GM19043 (cell line): ENCODE results near the gene LARGE1.
A peak's percentile ranks its signal among the peaks of the same experiment; 100 is the strongest.

Experiments used
- ATAC-seq: cut with Tn5 transposase; IDR thresholded peaks from one replicate; pipeline ENCODE4 v1.9.1; 2021; ENCODE audit warnings: low read depth; ENCODE audit not compliant: unreplicated experiment

Gene LARGE1

GRCh38 chr22:33302049-33302545 is 618.2 kb downstream of the LARGE1 start:
- peak; percentile 52 for ATAC-seq

GRCh38 chr22:33300165-33300564 is 620.1 kb downstream of the LARGE1 start:
- ATAC-seq: no peak

- peak; percentile 76 for ATAC-seq
Measured at GRCh38 chr22:33299245-33299956, 620.9 kb downstream of the LARGE1 start.

GRCh38 chr22:33296941-33297340 is 623.3 kb downstream of the LARGE1 start:
- ATAC-seq: no peak

GRCh38 chr22:33288078-33288477 is 632.2 kb downstream of the LARGE1 start:
- ATAC-seq: no peak

GRCh38 chr22:33275073-33275443 is 645.2 kb downstream of the LARGE1 start:
- ATAC-seq: no peak

- no peak for ATAC-seq
Measured at GRCh38 chr22:33274214-33275072, 645.8 kb downstream of the LARGE1 start.

GRCh38 chr22:33272871-33273270 is 647.4 kb downstream of the LARGE1 start:
- no peak for ATAC-seq

- ATAC-seq: peak; percentile 46
Measured at GRCh38 chr22:33272180-33272579, 648.1 kb downstream of the LARGE1 start.

GRCh38 chr22:33271390-33272161 is 648.7 kb downstream of the LARGE1 start:
- ATAC-seq: peak; percentile 73

GRCh38 chr22:33270596-33270995 is 649.7 kb downstream of the LARGE1 start:
- no peak for ATAC-seq

- ATAC-seq: no peak
Measured at GRCh38 chr22:33261699-33262098, 658.6 kb downstream of the LARGE1 start.

GRCh38 chr22:33260498-33260897 is 659.8 kb downstream of the LARGE1 start:
- no peak for ATAC-seq

- no peak for ATAC-seq
Measured at GRCh38 chr22:33255791-33256190, 664.5 kb downstream of the LARGE1 start.

GRCh38 chr22:33248948-33249347 is 671.3 kb downstream of the LARGE1 start:
- no peak for ATAC-seq

- ATAC-seq: no peak
Measured at GRCh38 chr22:33247758-33248157, 672.5 kb downstream of the LARGE1 start.

GRCh38 chr22:33242078-33242477 is 678.2 kb downstream of the LARGE1 start:
- no peak for ATAC-seq

GRCh38 chr22:33240888-33241475 is 679.3 kb downstream of the LARGE1 start:
- ATAC-seq: no peak

- ATAC-seq: no peak
Measured at GRCh38 chr22:33232071-33232470, 688.2 kb downstream of the LARGE1 start.

GRCh38 chr22:33227791-33228190 is 692.5 kb downstream of the LARGE1 start:
- no peak for ATAC-seq

- ATAC-seq: no peak
Measured at GRCh38 chr22:33224841-33225240, 695.4 kb downstream of the LARGE1 start.
